OCI-LY7 (cell line): ENCODE results near the gene BRI3. TPM values are rescaled to one million over a fixed set of nuclear protein-coding genes. Genes with fewer than 3 reads are reported as not detected.

ENCODE experiments used
- BruUV-seq: library from RNA; stranded (reverse); fragments of 400-500 nt; replicated peaks from 2 replicates; lab custom pipeline; 2021; lab: Mats Ljungman, UMichigan
- CTCF ChIA-PET: fragments of 300-600 bp; sonication (Branson Sonifier 250); formaldehyde crosslinking; loops from one replicate; lab custom pipeline; 2022; ENCODE audit warnings: antibody characterized with exemption; ENCODE audit not compliant: unreplicated experiment; lab: Charles Lee
- POLR2A ChIA-PET: fragments of 300-600 bp; sonication (Branson Sonifier 250); formaldehyde crosslinking; loops from one replicate; lab custom pipeline; 2022; ENCODE audit warnings: antibody characterized with exemption; lab: Charles Lee
- DNase-seq: peaks from one replicate; pipeline ENCODE4 v3.0.0-alpha.2; 2015; ENCODE audit warnings: low spot score
- H2AFZ ChIP-seq: fragments of 200-600 bp; sonication (generic), shearing (Covaris generic); 2 replicates; pipeline ENCODE4 v1.6.1; 2014; ENCODE audit warnings: mild to moderate bottlenecking, antibody characterized with exemption, low read length, moderate library complexity
- H3K27ac ChIP-seq: fragments of 200-600 bp; sonication (generic); 2 replicates; pipeline ENCODE4 v1.5.1; 2014; ENCODE audit warnings: mixed run types, low read depth, mild to moderate bottlenecking, moderate library complexity, low read length, inconsistent platforms; ENCODE audit not compliant: poor library complexity, severe bottlenecking
- H3K36me3 ChIP-seq: fragments of 200-600 bp; sonication (generic); 2 replicates; pipeline ENCODE4 v1.6.1; 2014; ENCODE audit warnings: mild to moderate bottlenecking, antibody characterized with exemption, low read length, moderate library complexity, mixed read lengths; ENCODE audit not compliant: insufficient read depth
- H3K4me1 ChIP-seq: fragments of 200-600 bp; sonication (generic); 2 replicates; pipeline ENCODE4 v1.5.1; 2014; ENCODE audit warnings: mild to moderate bottlenecking, low read length; ENCODE audit not compliant: insufficient read depth, poor library complexity, severe bottlenecking
- H3K4me2 ChIP-seq: fragments of 200-600 bp; sonication (generic); 2 replicates; pipeline ENCODE4 v1.6.1; 2014; ENCODE audit warnings: mild to moderate bottlenecking, low read length
- H3K4me3 ChIP-seq: fragments of 200-600 bp; sonication (generic); 2 replicates; pipeline ENCODE4 v1.5.1; 2014; ENCODE audit warnings: mild to moderate bottlenecking, low read depth, low read length; ENCODE audit not compliant: poor library complexity, severe bottlenecking
- H3K79me2 ChIP-seq: fragments of 200-600 bp; sonication (generic); 2 replicates; pipeline ENCODE4 v1.6.1; 2016; ENCODE audit warnings: low read depth, mild to moderate bottlenecking, low read length, moderate library complexity, mixed read lengths; ENCODE audit not compliant: insufficient read depth
- H3K9me2 ChIP-seq: fragments of 200-600 bp; sonication (generic); 2 replicates; pipeline ENCODE4 v1.6.1; 2016; ENCODE audit warnings: mild to moderate bottlenecking, low read length, mixed read lengths; ENCODE audit not compliant: insufficient read depth
- H3K9me3 ChIP-seq: fragments of 200-600 bp; sonication (generic); 2 replicates; pipeline ENCODE4 v1.6.1; 2014; ENCODE audit warnings: mild to moderate bottlenecking, mixed run types, low read length, mixed read lengths
- H4K20me1 ChIP-seq: fragments of 200-600 bp; sonication (generic); 2 replicates; pipeline ENCODE4 v1.6.1; 2014; ENCODE audit warnings: mild to moderate bottlenecking, antibody characterized with exemption, low read length, moderate library complexity, mixed read lengths; ENCODE audit not compliant: insufficient read depth
- CTCF ChIP-seq: fragments of 200-600 bp; sonication (generic); conservative IDR thresholded peaks from 2 replicates; pipeline ENCODE4 v1.5.1; 2014; ENCODE audit warnings: mild to moderate bottlenecking, antibody characterized with exemption, low read length, moderate library complexity, mixed read lengths
- EZH2phosphoT487 ChIP-seq: fragments of 200-600 bp; sonication (generic); IDR thresholded peaks from 2 replicates; pipeline ENCODE4 v1.6.1; 2018; ENCODE audit warnings: low read depth, borderline replicate concordance, mild to moderate bottlenecking, mixed run types, antibody characterized with exemption, low read length, moderate library complexity, mixed read lengths
- intact Hi-C: fragments of 100-400 bp; cut with micrococcal nuclease; formaldehyde crosslinking; loops from one replicate; pipeline ENCODE4 v1.10.0; 2022; ENCODE audit not compliant: unreplicated experiment
- total RNA-seq, 2 experiments: library from RNA; depleted of rRNA in 1 of 2; stranded (reverse); fragments of >200 nt in 1 of 2; shearing (Covaris generic) in 1 of 2; gene quantifications; 2 replicates each; pipeline ENCODE4 v1.2.3, GENCODE V29; 2014 to 2022

Gene BRI3
- total RNA-seq, 2 experiments from 2014 or later: 18.0 to 49.8 TPM

GRCh38 chr7:98293265-98293664 is 11.8 kb downstream of the BRI3 start:
- ChIA-PET CTCF (no interaction called here), POLR2A (no interaction called here)
- Histone ChIP-seq H3K4me1 (peaks cover 4% of the 10 kb centered on the region), H4K20me1 (no peaks in the 10 kb centered on the region), H3K9me3 (no peaks in the 10 kb centered on the region), H3K9me2 (no peaks in the 10 kb centered on the region), H3K4me3 (no peak overlapping the region), H3K36me3 (0 out of 2 replicates have a peak, but pooled peaks cover 5% of the 10 kb centered on the region), H3K27ac (no peak overlapping the region), H2AFZ (no peak overlapping the region), H3K4me2 (no peak overlapping the region), H3K79me2 (no peaks in the 10 kb centered on the region)
- DNase-seq: no peak
- no peak for TF ChIP-seq EZH2phosphoT487
- no peak for TF ChIP-seq CTCF
- BruUV-seq: no TSS peak
- intact Hi-C loops: loop anchor here (5.0 kb wide), 2 partner anchors 124 to 549 kb away; no protein-coding TSS in a partner anchor

- Histone ChIP-seq H3K9me3 (no peaks in the 10 kb centered on the region), H3K4me3 (no peak overlapping the region), H3K36me3 (0 out of 2 replicates have a peak, but pooled peaks cover 5% of the 10 kb centered on the region), H3K27ac (no peak overlapping the region), H3K79me2 (no peaks in the 10 kb centered on the region), H2AFZ (no peak overlapping the region), H4K20me1 (no peaks in the 10 kb centered on the region), H3K4me2 (no peak overlapping the region), H3K9me2 (no peaks in the 10 kb centered on the region), H3K4me1 (peaks cover 4% of the 10 kb centered on the region)
- no peak for DNase-seq
- TF ChIP-seq CTCF: no peak
- TF ChIP-seq EZH2phosphoT487: no peak
- BruUV-seq: no TSS peak
- ChIA-PET CTCF (no interaction called here), POLR2A (no interaction called here)
- intact Hi-C loops: loop anchor here (5.0 kb wide), 2 partner anchors 124 to 549 kb away; no protein-coding TSS in a partner anchor
Observed at GRCh38 chr7:98293746-98294145, 12.3 kb downstream of the BRI3 start.

- TF ChIP-seq EZH2phosphoT487 (no peak), CTCF (no peak)
- H4K20me1 ChIP-seq: no peaks in the 10 kb centered on the region
- no peaks in the 10 kb centered on the region for H3K9me2 ChIP-seq
- BruUV-seq: no TSS peak
- CTCF ChIA-PET: no interaction called here
- intact Hi-C loops: loop anchor here (5.0 kb wide), 2 partner anchors 123 to 548 kb away; no protein-coding TSS in a partner anchor
- H2AFZ ChIP-seq: no peak overlapping the region
- 0 out of 2 replicates have a peak, but pooled peaks cover 5% of the 10 kb centered on the region for H3K36me3 ChIP-seq
- no peaks in the 10 kb centered on the region for H3K79me2 ChIP-seq
- H3K4me1 ChIP-seq: peaks cover 4% of the 10 kb centered on the region
- no peak overlapping the region for H3K27ac ChIP-seq
- POLR2A ChIA-PET: no interaction called here
- H3K4me3 ChIP-seq: no peak overlapping the region
- H3K4me2 ChIP-seq: no peak overlapping the region
- no peaks in the 10 kb centered on the region for H3K9me3 ChIP-seq
- DNase-seq: no peak
Observed at GRCh38 chr7:98294326-98294725, 12.8 kb downstream of the BRI3 start.
